Panc1 (cell line): ENCODE data around the gene ANO9. TPM values are rescaled to one million over a fixed set of nuclear protein-coding genes. Genes with fewer than 3 reads are reported as not detected.
A peak's percentile ranks its signal among the peaks of the same experiment; 100 is the strongest.

Source experiments
- ATAC-seq: fragments of 200-7000 bp; cut with Tn5 transposase; 2 replicates; pipeline ENCODE4 v1.9.1; 2020; ENCODE audit warnings: mild to moderate bottlenecking, moderate library complexity
- BruUV-seq: library from RNA; stranded (reverse); fragments of 400-500 nt; replicated peaks from 2 replicates; lab custom pipeline; 2021; lab: Mats Ljungman, UMichigan
- CTCF ChIA-PET: fragments of 300-600 bp; sonication (Branson Sonifier 250); formaldehyde crosslinking; loops from one replicate; lab custom pipeline; 2022; ENCODE audit warnings: antibody characterized with exemption; lab: Charles Lee
- POLR2A ChIA-PET: fragments of 300-600 bp; sonication (Branson Sonifier 250); formaldehyde crosslinking; loops from one replicate; lab custom pipeline; 2022; ENCODE audit warnings: antibody characterized with exemption; lab: Charles Lee
- DNase-seq: peaks from one replicate; pipeline ENCODE4 v3.0.0-alpha.2; 2010; ENCODE audit warnings: low read depth, low spot score
- H3K27ac ChIP-seq: 2 replicates; pipeline ENCODE4 v1.5.1; 2011; ENCODE audit warnings: mild to moderate bottlenecking, low read length, inconsistent platforms
- H3K27me3 ChIP-seq: fragments of 200-500 bp; sonication (Bioruptor generic); 2 replicates; pipeline ENCODE4 v1.6.0; 2014; ENCODE audit warnings: low read length, inconsistent platforms; ENCODE audit not compliant: control insufficient read depth, insufficient read depth
- H3K36me3 ChIP-seq: fragments of 200-500 bp; sonication (Bioruptor generic); 2 replicates; pipeline ENCODE4 v1.5.1; 2014; ENCODE audit warnings: inconsistent platforms, mild to moderate bottlenecking, low read length, moderate library complexity; ENCODE audit not compliant: control insufficient read depth, insufficient read depth
- H3K4me1 ChIP-seq: 2 replicates; pipeline ENCODE4 v1.5.1; 2011; ENCODE audit warnings: inconsistent platforms, mild to moderate bottlenecking, low read length, moderate library complexity; ENCODE audit not compliant: control insufficient read depth, insufficient read depth
- H3K4me3 ChIP-seq, 2 experiments: 2 replicates each; pipeline ENCODE4 v1.5.1; 2011 to 2012; ENCODE audit warnings: low read depth in 2 of 2, low read length in 2 of 2, mild to moderate bottlenecking in 2 of 2, inconsistent platforms in 1 of 2, moderate library complexity in 1 of 2
- H3K9me3 ChIP-seq: fragments of 200-500 bp; sonication (Bioruptor generic); 2 replicates; pipeline ENCODE4 v1.5.1; 2014; ENCODE audit warnings: low read depth, mild to moderate bottlenecking, inconsistent platforms, low read length, moderate library complexity; ENCODE audit not compliant: control insufficient read depth, insufficient read depth
- CTCF ChIP-seq: fragments of 450-650 bp; IDR thresholded peaks from 2 replicates; pipeline ENCODE4 v1.5.1; 2017; ENCODE audit warnings: mild to moderate bottlenecking
- POLR2AphosphoS5 ChIP-seq: IDR thresholded peaks from 2 replicates; pipeline ENCODE4 v1.6.1; 2012; ENCODE audit warnings: mild to moderate bottlenecking, low read depth, low read length, moderate library complexity
- REST ChIP-seq, 2 experiments: IDR thresholded peaks; 2 replicates each; pipeline ENCODE4 v1.6.1; 2011 to 2012; ENCODE audit warnings: low read depth in 2 of 2, control low read depth in 1 of 2, low read length in 1 of 2, mild to moderate bottlenecking in 1 of 2, moderate library complexity in 1 of 2; ENCODE audit not compliant: insufficient read depth in 1 of 2
- SIN3A ChIP-seq: IDR thresholded peaks from 2 replicates; pipeline ENCODE4 v1.6.1; 2012; ENCODE audit warnings: low read depth, mild to moderate bottlenecking, low read length, moderate library complexity, borderline replicate concordance; ENCODE audit not compliant: insufficient read depth
- TCF7L2 ChIP-seq: IDR thresholded peaks from 2 replicates; pipeline ENCODE4 v1.6.1; 2011; ENCODE audit warnings: mild to moderate bottlenecking, low read depth, low read length, inconsistent platforms
- in situ Hi-C: cut with HindIII; loops from 2 replicates; pipeline ENCODE4 v1.10.0; 2016; ENCODE audit warnings: low sequenced_read_pairs, low pct_unique_long_range_greater_than_20kb
- intact Hi-C: fragments of 100-400 bp; cut with micrococcal nuclease; formaldehyde crosslinking; loops from one replicate; pipeline ENCODE4 v1.10.0; 2022; ENCODE audit not compliant: unreplicated experiment
- total RNA-seq: library from RNA; stranded (reverse); gene quantifications from one replicate; pipeline ENCODE4 v1.2.1, GENCODE V29; 2021; ENCODE audit not compliant: unreplicated experiment

The ANO9 gene
- total RNA-seq, 1 experiment from 2014 or later: 61.4 TPM

- Histone ChIP-seq H3K9me3 (no peaks in the 10 kb centered on the region), H3K36me3 (no peaks in the 10 kb centered on the region), H3K27ac (peak overlapping the region; percentile 5; the same call in 1 of the 2 replicates), H3K4me1 (peaks cover 42% of the 10 kb centered on the region), H3K27me3 (no peaks in the 10 kb centered on the region), H3K4me3 (peak overlapping the region in 1 of 2 experiments; percentile 25; a peak in 1 of 4 replicates)
- DNase-seq (no peak), ATAC-seq (no peak)
- intact Hi-C loops (loop anchor here (5.0 kb wide), 2 partner anchors 37 to 52 kb away; partner anchors contain the start of gene PKP3), in situ Hi-C loops (no loop called here)
- TF ChIP-seq TCF7L2 (no peak), SIN3A (no peak), POLR2AphosphoS5 (no peak), REST (IDR thresholded peaks at IDR 0.05; ENCODE audit: insufficient read depth in 1 of 2, low read depth in 2 of 2, low read length in 1 of 2) (no peak), CTCF (no peak)
- CTCF ChIA-PET: no interaction called here
- POLR2A ChIA-PET: no interaction called here
- BruUV-seq: no TSS peak
These were observed 2.8 kb upstream of the ANO9 start for GRCh38 chr11:444396-445144.

- in situ Hi-C loops: no loop called here
- ATAC-seq: no peak
- POLR2A ChIA-PET: interaction anchor here (0.6 kb wide), 1 partner anchor 201 kb away, joined by 4 read pairs; no protein-coding TSS in a partner anchor
- no peaks in the 10 kb centered on the region for H3K36me3 ChIP-seq
- H3K27me3 ChIP-seq: no peaks in the 10 kb centered on the region
- no peak overlapping the region for H3K4me3 ChIP-seq
- peaks cover 39% of the 10 kb centered on the region for H3K4me1 ChIP-seq
- H3K9me3 ChIP-seq: no peaks in the 10 kb centered on the region
- intact Hi-C loops: no loop called here
- TF ChIP-seq REST (IDR thresholded peaks at IDR 0.05; ENCODE audit: insufficient read depth in 1 of 2, low read depth in 2 of 2, low read length in 1 of 2) (no peak), SIN3A (no peak), CTCF (no peak), TCF7L2 (no peak), POLR2AphosphoS5 (no peak)
- no TSS peak for BruUV-seq
- no peak overlapping the region for H3K27ac ChIP-seq
- CTCF ChIA-PET: interaction anchor here (1.3 kb wide), 1 partner anchor 37 kb away, joined by 3 read pairs; no protein-coding TSS in a partner anchor
- no peak for DNase-seq
These were observed 1.9 kb upstream of the ANO9 start for GRCh38 chr11:443542-444199.
